Activated T-helper 1 cell treated with anti-CD3 and anti-CD28 coated beads, Interleukin-2, amount 50 U/mL, for 16 hours (primary cell): ENCODE results near the gene CRYBG3.
A peak's percentile ranks its signal among the peaks of the same experiment; 100 is the strongest.
"Not testable (repeated sequence)": the region's sequence is repeated elsewhere in the genome, so short reads cannot be mapped to it uniquely, and the experiment has no call there.

Source experiments
- DNase-seq, 2 donors: peaks; one replicate each; pipeline ENCODE4 v3.0.0-alpha.2; 2020; ENCODE audit warnings: low read depth in 1 of 2, low spot score in 1 of 2

The CRYBG3 gene

DNA sequence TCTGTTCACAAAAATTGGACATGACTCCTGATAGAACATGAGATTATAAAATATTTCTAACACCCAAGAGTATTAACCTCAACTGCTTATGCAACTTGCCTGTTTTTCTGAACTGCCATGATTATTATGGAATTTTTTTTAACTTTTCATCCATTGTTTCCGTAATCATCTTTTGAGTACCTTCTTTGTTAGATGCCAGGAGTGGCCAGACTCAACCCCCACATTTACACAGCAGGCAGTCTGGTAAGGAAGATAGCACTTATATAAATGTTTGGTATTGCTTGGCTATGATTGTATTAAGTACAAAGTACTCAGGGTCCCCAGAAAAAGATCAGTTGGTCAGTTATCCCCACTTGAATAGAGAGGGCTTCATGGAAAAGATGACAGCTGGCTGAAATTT lies 74.3 kb downstream of the CRYBG3 start:
- DNase-seq: no peak

DNA sequence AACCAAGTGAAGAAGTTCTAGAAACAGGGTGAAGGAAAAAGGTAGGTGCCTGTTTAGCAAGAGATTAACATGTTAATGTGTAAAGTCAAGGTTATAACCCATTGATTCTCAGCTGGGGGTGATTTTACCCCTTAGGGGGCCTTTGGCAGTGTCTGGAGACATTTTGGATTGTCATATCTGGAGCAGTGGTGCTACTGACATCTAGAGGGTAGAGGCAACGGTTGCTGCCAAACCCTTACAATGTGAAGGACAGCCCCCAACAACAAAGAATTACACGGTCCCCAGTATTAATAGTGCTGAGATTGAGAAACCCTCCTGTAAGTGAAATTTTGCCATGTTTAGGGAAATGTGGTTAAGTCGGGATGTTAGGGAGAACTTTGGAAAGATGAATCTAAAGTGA lies 74.7 kb downstream of the CRYBG3 start:
- DNase-seq: no peak

GRCh38 chr3:97899331-97899730 lies 77.5 kb downstream of the CRYBG3 start:
- no peak for DNase-seq

- DNase-seq: no peak
Measured at GRCh38 chr3:97901313-97902248, 79.8 kb downstream of the CRYBG3 start.

- DNase-seq: not testable (repeated sequence)
Measured at GRCh38 chr3:97909830-97910229, 88.0 kb downstream of the CRYBG3 start.

DNA sequence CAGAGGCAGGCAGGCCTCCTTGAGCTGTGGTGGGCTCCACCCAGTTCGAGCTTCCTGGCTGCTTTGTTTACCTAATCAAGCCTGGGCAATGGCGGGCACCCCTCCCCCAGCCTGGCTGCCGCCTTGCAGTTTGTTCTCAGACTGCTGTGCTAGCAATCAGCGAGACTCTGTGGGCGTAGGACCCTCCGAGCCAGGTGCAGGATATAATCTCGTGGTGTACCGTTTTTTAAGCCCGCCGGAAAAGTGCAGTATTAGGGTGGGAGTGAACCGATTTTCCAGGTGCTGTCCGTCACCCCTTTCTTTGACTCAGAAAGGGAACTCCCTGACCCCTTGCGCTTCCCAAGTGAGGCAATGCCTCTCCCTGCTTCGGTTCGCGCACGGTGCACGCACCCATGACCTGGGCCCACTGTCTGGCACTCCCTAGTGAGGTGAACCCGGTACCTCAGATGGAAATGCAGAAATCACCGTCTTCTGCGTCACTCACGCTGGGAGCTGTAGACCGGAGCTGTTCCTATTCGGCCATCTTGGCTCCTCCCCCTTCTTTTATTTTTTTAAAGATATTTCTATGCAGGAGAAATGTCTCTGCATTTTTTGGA lies 88.5 kb downstream of the CRYBG3 start:
- DNase-seq: peak in 1 of 2 donors; percentile 16

DNA sequence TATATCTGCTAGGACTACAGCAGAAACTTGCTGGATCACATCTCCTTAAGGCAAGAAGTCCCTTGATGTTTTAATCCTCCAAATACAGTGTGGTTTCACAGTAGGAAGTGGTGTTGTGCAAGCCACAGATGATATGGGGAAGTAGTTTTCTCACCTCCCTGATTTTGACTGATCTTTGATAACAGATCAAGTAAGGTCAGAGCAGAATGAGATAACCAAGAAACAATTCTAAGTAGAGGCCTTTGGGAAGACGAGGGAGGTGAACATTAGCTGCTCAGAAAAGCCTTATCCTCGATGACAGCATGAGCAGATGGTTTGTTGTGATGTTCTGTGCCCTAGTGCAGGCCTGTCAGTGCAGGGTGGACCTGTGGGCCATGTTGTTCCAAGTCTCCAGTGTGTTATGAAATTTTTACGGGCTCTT lies 89.1 kb downstream of the CRYBG3 start:
- DNase-seq: no peak

DNA sequence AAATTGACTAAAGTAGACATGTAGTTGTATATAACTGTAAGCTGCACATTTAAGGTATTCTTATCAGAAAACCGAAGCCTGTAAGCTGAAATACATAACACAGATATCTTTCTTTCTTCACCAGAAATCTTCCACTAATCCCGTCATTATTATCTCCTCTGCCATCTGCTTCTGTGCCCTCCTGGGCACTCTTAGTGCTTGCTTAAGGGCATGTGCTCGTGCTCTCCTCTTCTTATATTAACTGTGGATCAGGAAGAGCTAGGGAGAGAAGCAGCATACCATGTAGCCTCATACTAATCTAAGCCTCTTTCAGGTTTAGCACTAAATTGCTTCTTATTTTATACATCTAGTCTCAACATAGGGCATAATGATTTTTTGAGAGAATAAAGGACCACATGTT lies 89.6 kb downstream of the CRYBG3 start:
- DNase-seq: no peak

DNA sequence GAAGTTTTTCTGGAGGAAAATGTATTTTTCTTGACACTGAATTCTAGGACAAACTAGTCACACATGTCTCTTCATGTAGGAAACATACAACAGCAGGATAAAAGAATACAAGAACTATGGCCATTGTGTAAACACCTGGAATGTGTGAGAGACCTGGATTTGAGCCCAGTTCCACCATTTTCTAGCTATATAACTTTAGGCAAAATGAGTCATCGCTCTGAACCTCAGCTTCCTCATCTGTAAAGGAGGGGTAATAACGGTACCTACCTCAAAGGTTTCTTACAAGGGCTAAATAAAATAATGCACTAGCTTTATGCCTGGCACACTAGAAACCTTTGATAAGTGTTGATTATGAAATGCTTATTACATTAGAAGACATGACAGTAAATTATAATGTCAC lies 92.6 kb downstream of the CRYBG3 start:
- DNase-seq: no peak

- no peak for DNase-seq
Measured at GRCh38 chr3:97916576-97916975, 94.8 kb downstream of the CRYBG3 start.

- DNase-seq: no peak
Measured at GRCh38 chr3:97917813-97918536, 96.2 kb downstream of the CRYBG3 start.

- DNase-seq: no peak
Measured at GRCh38 chr3:97927704-97928103, 105.9 kb downstream of the CRYBG3 start.

DNA sequence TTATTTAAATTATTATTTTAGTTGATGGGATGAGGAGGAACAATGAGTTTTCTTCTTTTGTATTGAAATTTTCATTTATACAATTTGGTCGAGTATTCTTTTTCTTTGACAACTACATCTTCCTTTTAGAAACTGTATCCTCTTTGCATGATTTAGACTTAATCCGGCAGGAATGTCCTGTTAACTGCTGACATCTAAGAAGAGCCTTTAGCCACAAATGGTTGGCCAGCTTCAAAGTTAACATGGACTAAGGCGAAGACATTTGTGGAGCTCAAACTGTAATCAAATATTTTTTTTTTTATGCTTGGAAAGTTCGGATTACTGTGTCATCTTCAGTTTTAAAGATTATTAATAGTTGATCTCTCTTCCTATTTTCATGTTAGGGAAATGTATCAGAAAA lies 107.2 kb downstream of the CRYBG3 start:
- no peak for DNase-seq

DNA sequence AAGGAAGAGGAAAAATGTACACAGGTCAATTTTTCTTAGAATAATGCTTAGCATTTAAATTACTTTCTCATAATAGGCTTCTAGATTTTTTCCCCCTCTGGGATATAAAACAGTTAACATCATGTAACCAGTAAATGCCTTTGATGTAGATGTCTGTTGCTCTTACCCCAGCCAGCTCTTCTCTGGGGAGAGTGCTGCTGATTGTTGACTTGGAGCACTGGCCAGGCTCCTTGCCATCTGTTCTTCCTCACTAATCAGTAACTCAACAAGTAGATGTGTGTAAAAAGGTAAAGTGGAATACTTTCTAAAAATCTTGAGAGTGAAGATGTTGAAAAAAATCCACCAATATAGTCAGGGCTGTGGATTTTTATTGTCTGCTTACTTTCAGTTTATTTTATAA lies 108.2 kb downstream of the CRYBG3 start:
- DNase-seq: no peak

DNA sequence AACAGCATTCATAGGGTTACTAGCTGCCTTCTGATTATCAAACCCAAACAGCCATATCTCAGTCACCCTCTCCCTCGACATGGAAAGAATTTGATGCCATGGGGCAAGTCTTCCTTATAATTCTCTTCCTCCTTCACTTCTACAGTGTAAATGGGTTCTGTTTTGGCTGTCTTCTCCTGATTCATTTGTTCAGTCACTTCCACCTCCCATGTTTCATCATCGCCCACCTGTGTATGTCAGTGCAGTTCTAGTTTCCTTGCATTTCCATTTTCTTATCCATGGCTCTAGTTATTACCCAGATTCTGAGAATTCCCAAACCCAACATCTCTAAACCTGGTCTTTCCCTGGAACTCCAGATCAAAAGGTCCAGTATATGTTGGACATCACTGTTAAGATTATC lies 109.4 kb downstream of the CRYBG3 start:
- DNase-seq: no peak

DNA sequence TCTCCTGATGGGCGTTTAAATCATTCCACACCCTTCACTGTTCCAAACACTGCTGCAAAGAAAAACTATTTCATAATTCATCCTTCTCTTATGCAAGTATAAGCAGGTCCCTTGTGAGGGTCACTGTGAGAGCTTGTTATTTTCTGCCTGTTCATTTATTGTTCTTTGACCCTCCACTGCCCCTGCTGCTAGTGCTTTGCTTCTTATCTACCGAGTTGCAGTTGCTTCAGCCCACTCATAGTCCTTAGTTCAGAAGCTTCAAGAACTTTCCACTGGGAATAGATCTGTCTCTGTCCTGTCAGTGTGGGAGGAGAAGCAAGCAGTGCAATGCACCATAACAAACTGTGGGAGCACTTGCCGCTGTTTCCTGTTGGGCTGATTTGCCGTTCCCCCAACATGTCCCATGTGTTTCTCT lies 110.6 kb downstream of the CRYBG3 start:
- DNase-seq: no peak

GRCh38 chr3:97934980-97935695 lies 113.3 kb downstream of the CRYBG3 start:
- DNase-seq: no peak

GRCh38 chr3:97935842-97936241 lies 114.0 kb downstream of the CRYBG3 start:
- no peak for DNase-seq

DNA sequence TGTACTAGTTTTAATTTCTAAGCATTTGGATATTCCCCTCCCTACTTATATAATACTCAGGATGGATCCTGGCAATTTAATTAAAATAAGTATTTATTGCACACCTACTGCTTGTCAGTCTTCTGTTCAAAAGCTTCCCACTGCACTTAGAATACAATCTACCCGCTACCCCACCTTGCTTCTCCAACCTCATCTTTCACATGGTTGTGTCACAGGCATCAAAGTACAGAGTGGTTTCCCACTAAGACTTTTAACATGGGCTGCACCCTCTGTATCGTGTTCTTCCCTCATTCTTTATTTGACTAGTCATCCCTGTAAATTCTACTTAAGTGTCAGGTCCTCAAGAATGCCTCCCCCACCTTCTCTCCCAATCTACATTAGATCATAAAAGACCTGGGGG lies 115.4 kb downstream of the CRYBG3 start:
- DNase-seq: no peak

DNA sequence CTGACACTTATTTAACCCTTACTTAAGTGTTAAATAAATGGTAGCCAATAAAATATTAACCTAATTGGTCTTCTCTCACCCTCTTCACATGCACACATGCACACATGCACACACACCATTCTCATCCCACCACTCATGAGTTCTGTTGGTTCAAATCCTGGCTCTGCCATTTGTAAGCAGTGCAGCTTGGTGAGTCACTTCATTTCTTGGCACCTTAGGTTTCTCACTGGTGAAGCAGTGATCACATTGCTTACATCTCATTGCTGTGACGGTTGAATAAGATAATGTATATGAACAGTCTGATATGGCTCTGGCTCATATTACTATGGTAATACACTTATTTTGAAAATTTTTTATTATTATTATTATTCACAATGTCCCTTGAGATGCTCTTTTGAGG lies 116.6 kb downstream of the CRYBG3 start:
- no peak for DNase-seq

GRCh38 chr3:97939401-97939800 lies 117.6 kb downstream of the CRYBG3 start:
- no peak for DNase-seq
